ENCODE data around the gene ZBTB45.
"Not testable (repeated sequence)": the region's sequence is repeated elsewhere in the genome, so short reads cannot be mapped to it uniquely, and the experiment has no call there.

ZBTB45 gene

DNA sequence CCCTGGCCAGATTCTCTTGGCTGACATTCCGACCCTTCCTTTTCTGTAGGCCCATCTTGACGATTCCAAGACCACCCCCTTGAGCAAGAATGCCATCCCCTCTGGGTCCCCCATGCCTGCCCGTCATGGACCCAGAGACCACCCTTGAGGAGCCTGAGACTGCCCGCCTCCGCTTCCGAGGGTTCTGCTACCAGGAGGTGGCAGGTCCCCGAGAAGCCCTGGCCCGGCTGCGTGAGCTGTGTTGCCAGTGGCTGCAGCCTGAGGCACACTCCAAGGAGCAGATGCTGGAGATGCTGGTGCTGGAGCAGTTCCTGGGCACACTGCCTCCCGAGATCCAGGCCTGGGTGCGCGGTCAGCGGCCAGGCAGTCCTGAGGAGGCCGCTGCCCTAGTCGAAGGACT, 42.5 kb downstream of the ZBTB45 start:
- Mint-ChIP-seq H3K36me3 (peaks cover 1% of the 10 kb centered on the region), H3K4me1 (peaks cover 15% of the 10 kb centered on the region), H3K4me3 (peak overlapping the region; percentile 93), H3K27me3 (no peaks in the 10 kb centered on the region), H3K9me3 (no peaks in the 10 kb centered on the region), H3K27ac (peak overlapping the region; percentile 95)

DNA sequence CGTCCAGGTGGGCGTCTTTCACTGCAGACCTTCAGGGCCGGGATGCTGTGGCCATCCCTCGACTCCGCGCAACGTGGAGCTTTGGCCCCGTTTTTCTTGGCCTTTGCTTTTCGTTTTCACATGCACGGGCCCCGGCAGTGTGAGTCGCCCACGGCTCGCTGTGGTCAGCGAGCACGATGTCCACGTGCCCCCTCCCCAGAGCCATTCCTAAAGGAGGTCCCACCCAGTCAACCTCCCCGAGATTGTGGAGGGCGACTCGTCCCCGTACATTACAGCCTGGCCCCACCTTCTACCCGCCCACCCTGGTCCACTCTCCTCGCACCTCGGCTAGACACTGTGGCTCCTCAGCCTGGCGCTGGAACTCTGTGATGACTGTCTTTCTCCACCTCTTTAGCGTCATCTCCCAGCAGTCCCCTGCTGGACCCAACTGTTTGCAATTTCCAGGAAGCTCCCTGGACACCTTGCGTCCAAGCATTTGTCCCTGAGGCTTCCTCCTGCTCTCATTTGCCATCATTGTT, 43.1 kb downstream of the ZBTB45 start:
- peak overlapping the region; percentile 93 for H3K4me3 Mint-ChIP-seq
- H3K27me3 Mint-ChIP-seq = no peaks in the 10 kb centered on the region
- H3K9me3 Mint-ChIP-seq = no peaks in the 10 kb centered on the region
- no peaks in the 10 kb centered on the region for H3K36me3 Mint-ChIP-seq
- peaks cover 15% of the 10 kb centered on the region for H3K4me1 Mint-ChIP-seq
- H3K27ac Mint-ChIP-seq = peak overlapping the region; percentile 95

DNA sequence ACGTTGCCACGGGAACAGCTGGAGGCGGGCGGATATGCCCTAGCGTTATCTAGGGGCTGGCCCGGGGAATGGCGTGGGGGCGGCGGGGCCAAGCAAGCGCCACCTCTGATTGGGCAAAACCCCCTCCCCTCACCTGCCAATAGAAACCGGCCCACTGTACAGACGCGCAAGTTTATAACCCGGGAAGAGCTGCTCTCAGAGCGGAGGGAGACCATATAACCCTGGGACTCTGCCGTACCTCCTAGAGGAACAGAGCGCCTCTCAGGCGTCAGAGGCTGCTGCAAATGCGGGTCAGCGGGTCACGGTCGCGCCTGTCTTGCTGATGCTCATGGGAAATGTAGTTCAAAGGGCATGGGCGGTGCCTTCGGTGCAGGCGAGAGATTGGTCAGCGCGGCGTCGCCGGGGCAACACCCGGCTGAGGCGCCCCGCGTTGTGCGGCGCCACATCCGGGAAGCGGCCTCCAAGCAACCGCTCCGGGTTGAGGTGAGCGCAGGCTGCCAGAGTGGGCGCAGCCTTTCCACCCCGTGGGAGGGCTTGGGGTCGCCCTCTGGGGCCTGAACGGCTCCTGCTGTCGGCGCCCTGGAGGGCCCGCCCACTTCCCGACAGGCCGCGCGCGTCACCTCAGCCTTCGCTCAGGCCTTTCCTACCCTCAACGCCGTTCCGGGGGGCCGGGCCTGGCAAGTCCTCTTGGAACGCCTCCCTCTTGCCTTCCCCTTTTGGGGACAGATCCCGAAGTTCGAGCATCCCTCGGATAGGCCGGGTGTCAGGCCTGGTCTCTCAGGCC, 43.7 kb downstream of the ZBTB45 start, which contains the start of gene ZNF446:
TSS of gene ZNF446 (plus strand) at position 639 of the 784 bp plus-strand sequence. CDS start 867 bp downstream, outside the sequence.
- peak within 1 kb of the TSS; percentile 95 for H3K27ac Mint-ChIP-seq
- peak within 1 kb of the TSS; percentile 93 for H3K4me3 Mint-ChIP-seq
- H3K27me3 Mint-ChIP-seq = no peaks in the 10 kb centered on the region
- no peaks in the 10 kb centered on the region for H3K9me3 Mint-ChIP-seq
- H3K36me3 Mint-ChIP-seq = no peaks in the 10 kb centered on the region
- H3K4me1 Mint-ChIP-seq = peaks cover 15% of the 10 kb centered on the region

DNA sequence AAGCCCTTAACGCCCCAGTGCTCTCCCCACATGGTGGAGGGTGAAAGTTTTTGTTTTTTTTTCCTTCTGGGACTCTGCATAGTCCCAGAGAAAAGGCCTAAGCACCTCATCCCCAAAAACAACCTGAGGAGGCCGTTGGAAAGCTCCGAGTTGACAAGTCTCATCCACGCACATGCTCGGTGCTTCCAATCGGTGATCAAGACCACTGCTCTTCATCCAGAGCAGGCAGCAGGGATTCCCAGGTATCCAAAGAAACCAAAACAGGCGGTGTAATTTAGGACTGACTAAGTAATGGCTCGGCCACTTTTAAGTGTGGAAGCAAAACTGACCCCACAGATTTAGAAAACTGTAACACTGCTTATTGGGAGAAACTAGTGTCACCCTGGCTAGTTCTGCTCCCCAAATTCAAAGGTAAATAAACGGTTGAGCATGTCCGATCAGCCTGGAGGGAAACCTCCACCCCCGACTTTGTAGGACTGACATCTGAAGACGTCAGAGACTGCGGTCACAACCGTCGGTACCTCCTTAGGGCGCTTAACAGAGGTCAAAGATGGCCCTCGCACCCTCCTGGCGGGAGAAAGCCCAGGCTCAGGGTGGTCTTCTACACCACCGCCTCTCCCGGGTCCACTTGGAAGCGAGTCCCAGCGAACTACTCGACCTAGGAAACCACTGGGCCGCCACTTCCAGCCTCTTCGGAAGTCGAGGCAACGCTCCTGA, 44.5 kb downstream of the ZBTB45 start:
- Mint-ChIP-seq H3K36me3 (no peaks in the 10 kb centered on the region), H3K27me3 (no peaks in the 10 kb centered on the region), H3K27ac (no peak overlapping the region), H3K4me3 (peak overlapping the region; percentile 93), H3K4me1 (peaks cover 15% of the 10 kb centered on the region), H3K9me3 (no peaks in the 10 kb centered on the region)

DNA sequence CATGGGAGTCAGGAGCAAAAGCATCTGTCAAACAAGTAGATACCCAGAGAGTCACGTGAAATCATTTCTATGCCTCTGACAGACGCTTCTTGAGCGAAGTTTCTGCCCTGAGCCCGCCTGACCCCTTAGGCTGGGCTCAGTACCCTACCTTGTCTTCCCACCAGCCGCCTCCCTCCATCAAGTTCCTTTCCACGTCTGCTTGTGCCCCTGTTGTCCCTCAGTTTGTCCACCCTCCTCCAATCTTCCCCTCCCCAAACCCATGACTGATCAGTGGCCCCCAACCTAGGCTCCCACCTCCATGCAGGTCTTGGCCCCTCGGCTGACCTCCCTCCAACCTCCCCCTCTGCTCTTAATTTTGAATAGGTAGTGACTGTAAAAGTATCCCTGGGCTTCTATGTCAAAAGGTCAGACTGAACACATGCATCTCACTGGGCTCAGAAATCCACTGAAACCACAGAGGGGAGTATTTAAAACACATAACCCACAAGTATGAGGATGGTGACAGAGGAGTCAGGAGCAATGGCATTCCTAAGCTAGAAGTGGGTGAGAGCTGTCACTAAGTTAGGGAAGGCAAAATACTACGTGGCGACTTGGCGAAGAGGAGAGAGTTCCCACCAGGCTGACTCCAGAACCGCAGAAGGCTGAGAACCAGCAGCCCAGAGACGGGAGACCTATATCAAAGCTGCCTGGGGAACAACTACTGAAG, 45.2 kb downstream of the ZBTB45 start:
- Mint-ChIP-seq H3K9me3 (no peaks in the 10 kb centered on the region), H3K27me3 (no peaks in the 10 kb centered on the region)

DNA sequence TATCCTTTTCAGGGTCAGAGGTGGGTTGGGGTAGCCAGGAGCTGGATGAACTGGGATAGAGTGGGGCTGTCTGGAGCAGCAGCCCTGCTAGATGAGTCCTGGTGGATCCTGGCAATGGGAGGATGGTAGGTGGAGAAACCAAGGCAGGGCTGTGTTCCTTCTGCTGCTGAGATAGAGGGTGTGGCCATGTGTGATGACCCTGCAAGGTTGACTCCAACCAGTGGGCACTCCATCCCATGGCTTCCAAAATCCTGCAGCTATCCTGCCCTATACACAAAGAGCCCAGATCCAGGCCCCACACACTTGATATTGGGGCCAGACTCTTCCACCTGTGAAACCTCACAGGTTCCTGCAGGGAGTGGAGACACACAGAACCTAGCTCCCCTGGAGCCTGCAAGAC, 45.8 kb downstream of the ZBTB45 start:
- H3K9me3 Mint-ChIP-seq = no peaks in the 10 kb centered on the region
- no peaks in the 10 kb centered on the region for H3K36me3 Mint-ChIP-seq
- no peak overlapping the region for H3K4me3 Mint-ChIP-seq
- H3K27ac Mint-ChIP-seq = no peak overlapping the region
- H3K27me3 Mint-ChIP-seq = no peaks in the 10 kb centered on the region
- H3K4me1 Mint-ChIP-seq = peaks cover 19% of the 10 kb centered on the region

More for the DNA sequence above, 45.2 kb downstream of the ZBTB45 start:
- no peak overlapping the region for H3K4me3 Mint-ChIP-seq
- H3K4me1 Mint-ChIP-seq = peaks cover 15% of the 10 kb centered on the region
- H3K36me3 Mint-ChIP-seq = no peaks in the 10 kb centered on the region
- no peak overlapping the region for H3K27ac Mint-ChIP-seq

DNA sequence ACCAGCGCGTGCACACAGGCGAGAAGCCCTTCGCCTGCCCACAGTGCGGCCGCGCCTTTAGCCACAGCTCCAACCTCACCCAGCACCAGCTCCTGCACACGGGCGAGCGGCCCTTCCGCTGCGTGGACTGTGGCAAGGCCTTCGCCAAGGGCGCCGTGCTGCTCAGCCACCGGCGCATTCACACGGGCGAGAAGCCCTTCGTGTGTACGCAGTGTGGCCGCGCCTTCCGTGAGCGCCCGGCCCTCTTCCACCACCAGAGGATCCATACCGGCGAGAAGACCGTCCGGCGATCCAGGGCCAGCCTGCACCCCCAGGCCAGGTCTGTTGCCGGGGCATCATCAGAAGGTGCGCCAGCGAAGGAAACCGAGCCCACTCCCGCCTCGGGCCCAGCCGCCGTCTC, 47.9 kb downstream of the ZBTB45 start:
- Mint-ChIP-seq H3K36me3 (no peaks in the 10 kb centered on the region), H3K27me3 (no peaks in the 10 kb centered on the region), H3K4me3 (no peak overlapping the region), H3K4me1 (peaks cover 28% of the 10 kb centered on the region), H3K9me3 (no peaks in the 10 kb centered on the region), H3K27ac (no peak overlapping the region)

DNA sequence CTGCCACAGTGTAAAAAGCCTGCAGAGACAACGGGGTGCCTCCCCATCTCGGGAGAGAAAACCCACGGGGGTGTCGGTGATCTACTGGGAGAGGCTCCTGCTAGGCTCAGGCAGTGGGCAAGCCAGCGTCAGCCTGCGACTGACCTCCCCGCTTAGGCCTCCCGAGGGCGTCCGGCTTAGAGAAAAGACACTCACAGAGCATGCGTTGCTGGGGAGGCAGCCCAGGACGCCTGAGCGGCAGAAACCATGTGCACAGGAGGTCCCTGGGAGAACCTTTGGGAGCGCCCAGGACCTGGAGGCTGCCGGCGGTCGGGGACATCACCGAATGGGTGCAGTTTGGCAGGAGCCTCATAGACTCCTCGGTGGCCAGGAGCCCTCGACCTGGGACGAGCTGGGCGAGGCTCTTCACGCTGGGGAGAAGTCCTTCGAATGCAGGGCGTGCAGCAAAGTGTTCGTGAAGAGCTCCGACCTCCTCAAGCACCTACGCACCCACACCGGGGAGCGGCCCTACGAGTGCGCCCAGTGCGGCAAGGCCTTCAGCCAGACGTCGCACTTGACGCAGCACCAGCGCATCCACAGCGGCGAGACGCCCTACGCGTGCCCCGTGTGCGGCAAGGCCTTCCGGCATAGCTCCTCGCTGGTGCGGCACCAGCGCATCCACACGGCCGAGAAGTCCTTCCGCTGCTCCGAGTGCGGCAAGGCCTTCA, 48.6 kb downstream of the ZBTB45 start:
- not testable (repeated sequence) for H3K27me3 Mint-ChIP-seq, H3K9me3 Mint-ChIP-seq, H3K4me3 Mint-ChIP-seq, H3K36me3 Mint-ChIP-seq, H3K27ac Mint-ChIP-seq
- H3K4me1 Mint-ChIP-seq = peaks cover 26% of the 10 kb centered on the region

DNA sequence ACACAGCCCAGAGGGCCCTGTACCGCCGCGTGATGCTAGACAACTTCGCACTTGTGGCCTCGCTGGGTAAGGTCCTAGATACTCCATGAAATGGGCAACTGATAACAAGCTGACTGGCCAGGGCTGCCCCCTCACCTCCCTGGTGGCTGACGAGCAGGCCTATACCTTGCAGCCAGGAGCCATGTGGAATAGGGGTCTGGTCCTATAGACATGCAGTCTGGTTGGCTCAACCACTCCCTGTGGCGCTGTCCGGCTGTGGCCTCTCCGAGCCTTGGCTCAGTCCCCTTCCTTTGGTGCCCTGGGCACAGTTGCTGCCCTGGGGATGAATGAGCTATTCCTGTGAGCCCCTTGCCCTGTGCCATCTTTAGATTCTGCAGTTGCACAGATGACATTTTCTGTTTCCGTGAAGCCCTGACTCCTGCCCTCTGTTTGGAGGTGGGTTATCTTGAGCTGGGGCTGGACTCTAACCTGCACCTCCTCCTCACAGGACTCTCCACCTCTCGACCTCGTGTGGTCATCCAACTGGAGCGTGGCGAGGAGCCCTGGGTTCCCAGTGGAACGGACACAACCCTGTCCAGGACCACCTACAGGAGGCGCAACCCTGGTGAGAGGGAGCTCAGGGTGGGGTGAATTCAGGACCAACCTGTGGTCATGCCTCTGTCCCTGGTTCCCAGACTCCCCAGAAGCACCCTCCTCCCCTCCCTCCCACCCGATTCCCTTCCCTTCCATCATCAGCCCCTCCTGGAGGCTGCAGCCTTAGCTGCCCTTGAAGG, 50.2 kb downstream of the ZBTB45 start:
- Mint-ChIP-seq H3K27me3 (no peaks in the 10 kb centered on the region), H3K4me3 (peak overlapping the region; percentile 91), H3K36me3 (no peaks in the 10 kb centered on the region), H3K4me1 (peaks cover 19% of the 10 kb centered on the region), H3K9me3 (no peaks in the 10 kb centered on the region), H3K27ac (no peak overlapping the region)

DNA sequence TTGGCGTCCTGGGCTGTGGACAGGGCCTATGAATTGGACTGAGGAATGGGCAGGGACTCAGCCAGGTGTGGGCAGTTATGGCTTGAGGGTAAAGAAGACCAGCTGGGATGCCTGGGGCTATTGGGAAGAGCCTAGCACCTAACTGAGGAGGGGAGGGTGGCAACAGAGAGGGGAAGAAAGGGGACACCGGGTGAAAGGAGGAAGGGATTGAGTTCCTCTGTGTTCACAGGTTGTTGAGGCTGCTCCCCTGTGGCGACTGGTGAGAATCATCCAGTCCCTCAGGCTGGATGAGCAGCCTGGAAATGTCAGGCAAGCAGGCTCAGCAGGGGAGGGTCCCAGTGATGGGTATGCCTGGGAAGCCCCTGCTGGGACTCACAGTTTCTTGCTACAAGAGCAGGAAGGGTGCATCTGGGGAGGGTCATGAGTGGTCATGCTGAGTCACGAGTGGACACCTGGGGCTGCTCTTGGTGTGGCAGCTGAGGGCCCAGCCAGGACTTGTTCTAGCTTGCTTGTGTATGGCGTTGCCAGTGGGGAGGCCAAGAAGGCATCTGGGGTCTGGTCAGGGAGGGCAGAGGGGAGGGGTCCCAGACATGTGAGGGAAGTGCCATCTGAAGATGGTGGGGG, 51.3 kb downstream of the ZBTB45 start:
- H3K4me1 Mint-ChIP-seq = peaks cover 18% of the 10 kb centered on the region
- H3K9me3 Mint-ChIP-seq = no peaks in the 10 kb centered on the region
- H3K4me3 Mint-ChIP-seq = peak overlapping the region; percentile 91
- H3K27me3 Mint-ChIP-seq = no peaks in the 10 kb centered on the region
- H3K36me3 Mint-ChIP-seq = no peaks in the 10 kb centered on the region
- H3K27ac Mint-ChIP-seq = peak overlapping the region; percentile 23

DNA sequence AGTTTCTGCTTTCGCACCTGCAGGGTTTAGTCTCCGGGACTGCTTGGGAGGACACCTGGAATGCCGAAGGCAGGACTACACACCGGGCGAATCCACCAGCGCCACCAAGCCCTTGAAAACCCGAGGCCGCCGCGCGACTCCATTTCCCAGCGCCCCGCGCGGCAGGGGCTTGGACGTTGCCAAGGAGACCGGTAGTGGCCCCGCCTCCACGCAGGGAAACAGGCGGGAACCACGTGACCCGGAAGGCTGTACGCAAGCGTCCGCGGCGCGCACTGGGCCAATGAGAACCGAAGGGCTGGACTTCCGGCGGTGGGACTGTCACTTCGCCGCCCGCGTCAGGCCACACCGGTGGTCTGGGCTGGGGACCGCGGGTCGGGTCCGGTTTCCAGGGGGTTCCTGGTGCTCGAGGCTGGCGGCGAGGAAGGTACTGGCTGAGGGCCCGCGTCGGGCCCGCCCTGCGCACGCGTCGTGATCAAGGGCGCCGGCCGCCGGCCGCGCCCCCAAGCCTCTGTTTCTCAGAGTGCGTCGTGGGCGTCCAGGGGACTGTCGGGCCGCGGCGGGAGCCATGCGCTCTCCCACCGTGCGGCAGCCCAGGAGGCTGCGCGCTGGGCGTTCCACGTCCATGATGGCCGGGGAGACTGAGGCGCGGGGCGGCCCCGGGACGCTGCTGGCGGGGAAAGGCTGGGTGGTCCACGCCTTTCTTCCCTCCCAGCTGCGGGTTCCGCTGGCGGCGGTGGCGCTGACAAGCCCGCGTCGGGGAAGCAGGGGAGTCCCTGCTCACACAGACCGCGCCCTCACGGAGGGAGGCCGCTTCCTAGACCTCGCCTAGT, 52.6 kb downstream of the ZBTB45 start, which contains the start of gene ZNF324:
TSS of gene ZNF324 (plus strand) at position 321 of the 830 bp plus-strand sequence. CDS start 2,106 bp downstream, outside the sequence.
- no peaks in the 10 kb centered on the region for H3K36me3 Mint-ChIP-seq
- H3K27ac Mint-ChIP-seq = peak within 1 kb of the TSS; percentile 84
- H3K4me3 Mint-ChIP-seq = peak within 1 kb of the TSS; percentile 91
- H3K9me3 Mint-ChIP-seq = no peaks in the 10 kb centered on the region
- peaks cover 18% of the 10 kb centered on the region for H3K4me1 Mint-ChIP-seq
- H3K27me3 Mint-ChIP-seq = no peaks in the 10 kb centered on the region

DNA sequence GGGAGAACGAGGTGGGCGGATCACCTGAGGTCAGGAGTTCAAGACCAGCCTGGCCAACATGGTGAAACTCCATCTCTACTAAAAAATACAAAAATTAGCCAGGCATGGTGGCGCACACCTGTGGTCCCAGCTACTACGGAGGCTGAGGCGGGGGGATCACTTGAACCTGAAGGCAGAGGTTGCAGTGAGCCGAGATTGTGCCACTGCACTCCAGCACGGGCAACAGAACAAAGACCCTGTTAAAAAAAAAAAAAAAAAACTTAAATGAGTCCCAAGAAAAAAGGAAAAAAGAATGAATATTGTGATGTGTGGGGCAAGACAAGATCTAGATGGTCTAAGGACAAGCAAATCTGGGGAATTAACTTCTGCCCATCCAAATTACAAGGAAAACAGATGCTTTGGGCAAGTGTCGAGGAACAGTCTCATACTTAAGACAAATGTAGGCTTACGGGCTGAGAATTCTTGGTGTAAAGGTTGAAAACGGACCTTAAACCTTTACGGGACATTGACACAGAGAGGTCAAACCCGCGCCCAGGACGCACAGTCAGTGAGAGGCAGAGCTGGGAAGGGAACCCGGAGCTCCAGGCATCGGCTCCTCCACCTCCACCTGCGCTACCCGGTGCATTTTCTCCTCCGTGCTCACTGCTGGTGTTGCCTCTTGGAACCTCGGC, 53.4 kb downstream of the ZBTB45 start:
- no peaks in the 10 kb centered on the region for H3K36me3 Mint-ChIP-seq
- H3K27ac Mint-ChIP-seq = no peak overlapping the region
- no peaks in the 10 kb centered on the region for H3K9me3 Mint-ChIP-seq
- H3K4me1 Mint-ChIP-seq = peaks cover 18% of the 10 kb centered on the region
- H3K4me3 Mint-ChIP-seq = peak overlapping the region; percentile 91
- no peaks in the 10 kb centered on the region for H3K27me3 Mint-ChIP-seq

All from activated naive CD4-positive, alpha-beta T cell treated with anti-CD3 and anti-CD28 coated beads, Interleukin-2, amount 50 U/mL, for 24 hours (primary cell).